Endodermal cell (in vitro differentiated cells): Measurements from ENCODE around the gene NFIA. TPM values are rescaled to one million over a fixed set of nuclear protein-coding genes. Genes with fewer than 3 reads are reported as not detected.

Experiments
- DNase-seq: peaks from one replicate; pipeline ENCODE4 v3.0.0-alpha.2; 2017
- H3K27ac ChIP-seq: 2 replicates; pipeline ENCODE4 v1.5.1; 2013; ENCODE audit warnings: mild to moderate bottlenecking, low read depth, low read length, moderate library complexity
- H3K27me3 ChIP-seq: 2 replicates; pipeline ENCODE4 v1.6.1; 2013; ENCODE audit warnings: mild to moderate bottlenecking, low read length, moderate library complexity; ENCODE audit not compliant: insufficient read depth, control insufficient read depth, poor library complexity, severe bottlenecking
- H3K36me3 ChIP-seq: 2 replicates; pipeline ENCODE4 v1.7.0; 2013; ENCODE audit warnings: mild to moderate bottlenecking, low read length, moderate library complexity; ENCODE audit not compliant: control insufficient read depth, insufficient read depth
- H3K4me1 ChIP-seq: one replicate; pipeline ENCODE4 v1.7.0; 2013; ENCODE audit warnings: low read length; ENCODE audit not compliant: control insufficient read depth, insufficient read depth
- H3K4me3 ChIP-seq: 2 replicates; pipeline ENCODE4 v1.5.1; 2013; ENCODE audit warnings: mild to moderate bottlenecking, low read length, moderate library complexity
- H3K9ac ChIP-seq: 2 replicates; pipeline ENCODE4 v1.6.1; 2013; ENCODE audit warnings: mild to moderate bottlenecking, low read length, moderate library complexity; ENCODE audit not compliant: poor library complexity, severe bottlenecking; ENCODE audit errors: extremely low read depth
- H3K9me3 ChIP-seq: 2 replicates; pipeline ENCODE4 v1.6.1; 2013; ENCODE audit warnings: mild to moderate bottlenecking, low read length, moderate library complexity; ENCODE audit not compliant: control insufficient read depth
- H3K27ac Mint-ChIP-seq: 2 replicates; pipeline ENCODE4 v1.8.0; 2020; ENCODE audit warnings: mixed read lengths
- H3K27me3 Mint-ChIP-seq: 2 replicates; pipeline ENCODE4 v1.8.0; 2021; ENCODE audit warnings: mild to moderate bottlenecking, mixed read lengths; ENCODE audit not compliant: insufficient read depth
- H3K36me3 Mint-ChIP-seq: 2 replicates; pipeline ENCODE4 v1.8.0; 2020; ENCODE audit warnings: low read depth, mixed read lengths
- H3K4me1 Mint-ChIP-seq: 2 replicates; pipeline ENCODE4 v1.8.0; 2020; ENCODE audit warnings: mixed read lengths
- H3K4me3 Mint-ChIP-seq: 2 replicates; pipeline ENCODE4 v1.8.0; 2020; ENCODE audit warnings: mild to moderate bottlenecking, moderate library complexity, mixed read lengths
- H3K9me3 Mint-ChIP-seq: 2 replicates; pipeline ENCODE4 v1.8.0; 2020; ENCODE audit warnings: mild to moderate bottlenecking, mixed read lengths
- CTCF ChIP-seq: fragments of 200-600 bp; sonication (generic); conservative IDR thresholded peaks from 2 replicates; pipeline ENCODE4 v1.5.0; 2021; ENCODE audit warnings: antibody characterized with exemption, mild to moderate bottlenecking
- WGBS, 2 experiments: methylation state at CpG; one replicate each; pipeline versions ENCODE4 v1.1.5 to v1.1.7; 2013; ENCODE audit warnings: missing lambda C conversion rate in 2 of 2, mixed read lengths in 1 of 2; ENCODE audit not compliant: insufficient coverage in 1 of 2, insufficient read length in 1 of 2; 5-methylcytosine and 5-hydroxymethylcytosine counted together
- total RNA-seq, 2 donors: library from RNA; stranded (reverse); fragmentation: NEBNext Ultra II Directional in 1 of 2; extraction: Animal tissue kit (Norgen Biotek cat#: 25700) in 1 of 2; gene quantifications; 2 replicates in 1 of 2; 3 replicates in 1 of 2; pipeline ENCODE4 v1.2.1, GENCODE V29; 2021

Gene NFIA
- total RNA-seq, 2 donors from 2014 or later = 2.3 to 3.8 TPM

GRCh38 chr1:61295818-61296537 is 213.6 kb downstream of the NFIA start:
- H3K27ac Mint-ChIP-seq = no peak overlapping the region
- Histone ChIP-seq H3K4me1 (peaks cover 1% of the 10 kb centered on the region), H3K27ac (no peak overlapping the region), H3K9ac (no peak overlapping the region), H3K9me3 (no peaks in the 10 kb centered on the region), H3K4me3 (no peak overlapping the region), H3K27me3 (no peaks in the 10 kb centered on the region), H3K36me3 (no peaks in the 10 kb centered on the region)
- 26% methylated on average over 2 of the region's 2 CpGs for WGBS, 2 experiments
- TF ChIP-seq CTCF = no peak
- H3K9me3 Mint-ChIP-seq = peaks cover 13% of the 10 kb centered on the region
- peaks cover 3% of the 10 kb centered on the region for H3K36me3 Mint-ChIP-seq
- no peak for DNase-seq
- peaks cover 37% of the 10 kb centered on the region for H3K4me1 Mint-ChIP-seq
- no peak overlapping the region for H3K4me3 Mint-ChIP-seq
- H3K27me3 Mint-ChIP-seq = peaks cover 1% of the 10 kb centered on the region

- no peak for TF ChIP-seq CTCF
- Histone ChIP-seq H3K9me3 (no peaks in the 10 kb centered on the region), H3K27me3 (no peaks in the 10 kb centered on the region), H3K4me3 (no peak overlapping the region), H3K27ac (no peak overlapping the region), H3K36me3 (no peaks in the 10 kb centered on the region), H3K4me1 (peaks cover 13% of the 10 kb centered on the region), H3K9ac (no peak overlapping the region)
- no peak overlapping the region for H3K4me3 Mint-ChIP-seq
- H3K9me3 Mint-ChIP-seq = peaks cover 13% of the 10 kb centered on the region
- peaks cover 1% of the 10 kb centered on the region for H3K27me3 Mint-ChIP-seq
- H3K36me3 Mint-ChIP-seq = peaks cover 3% of the 10 kb centered on the region
- no peak for DNase-seq
- H3K27ac Mint-ChIP-seq = no peak overlapping the region
- WGBS, 2 experiments = 78 to 91% methylated on average over 4 to 7 of the region's 7 CpGs
- peaks cover 48% of the 10 kb centered on the region for H3K4me1 Mint-ChIP-seq
Observed at GRCh38 chr1:61297887-61298286, 215.5 kb downstream of the NFIA start.

GRCh38 chr1:61299463-61299862 is 217.1 kb downstream of the NFIA start:
- H3K36me3 Mint-ChIP-seq = peaks cover 3% of the 10 kb centered on the region
- H3K4me3 ChIP-seq = no peak overlapping the region
- WGBS, 2 experiments = 90 to 100% methylated on average over 2 of the region's 2 CpGs
- peaks cover 48% of the 10 kb centered on the region for H3K4me1 Mint-ChIP-seq
- H3K27me3 Mint-ChIP-seq = peaks cover 5% of the 10 kb centered on the region
- no peaks in the 10 kb centered on the region for H3K27me3 ChIP-seq
- H3K9ac ChIP-seq = no peak overlapping the region
- H3K36me3 ChIP-seq = no peaks in the 10 kb centered on the region
- H3K9me3 Mint-ChIP-seq = peaks cover 13% of the 10 kb centered on the region
- H3K9me3 ChIP-seq = no peaks in the 10 kb centered on the region
- DNase-seq = no peak
- H3K27ac ChIP-seq = no peak overlapping the region
- no peak overlapping the region for H3K4me3 Mint-ChIP-seq
- TF ChIP-seq CTCF = no peak
- H3K27ac Mint-ChIP-seq = no peak overlapping the region
- H3K4me1 ChIP-seq = peaks cover 13% of the 10 kb centered on the region
